Frontal cortex (tissue), 4 donors: Measurements from ENCODE around the gene CCL15. TPM values are rescaled to one million over a fixed set of nuclear protein-coding genes. Genes with fewer than 3 reads are reported as not detected.
"Not testable (repeated sequence)": the region's sequence is repeated elsewhere in the genome, so short reads cannot be mapped to it uniquely, and the experiment has no call there.

Source experiments
- DNase-seq, 2 donors: peaks; one replicate each; pipeline ENCODE4 v3.0.0; 2012; ENCODE audit warnings: low spot score in 2 of 2
- FAIRE-seq: peaks from 2 replicates; lab custom pipeline; 2012; peaks lifted over from hg19 to GRCh38; lab: Jason Lieb, UNC
- total RNA-seq: library from RNA; depleted of rRNA; stranded (reverse); fragments of >200 nt; gene quantifications from one replicate; pipeline ENCODE4 v1.2.3, GENCODE V29; 2014
- donor health status: control.
- donor health status: control.
- donor health status: control.

The CCL15 gene
- total RNA-seq, 1 donor from 2014 or later = not detected

GRCh38 chr17:35998018-35998545 lies 3.3 kb downstream of the CCL15 start:
- DNase-seq (no peak), FAIRE-seq (no peak)

GRCh38 chr17:35995346-35995745 lies 6.0 kb downstream of the CCL15 start:
- DNase-seq, FAIRE-seq: not testable (repeated sequence)

- FAIRE-seq (no peak), DNase-seq (no peak)
Observed at GRCh38 chr17:35991075-35991474, 10.3 kb downstream of the CCL15 start.

GRCh38 chr17:35988164-35988563 lies 13.2 kb downstream of the CCL15 start:
- no peak for FAIRE-seq
- no peak for DNase-seq

- FAIRE-seq (no peak), DNase-seq (no peak)
Observed at GRCh38 chr17:35986643-35987042, 14.7 kb downstream of the CCL15 start, which contains the start of gene CCL14. CCL14 (minus strand) TSS chr17:35986729; CDS start chr17:35986649, 80 bp downstream.

- DNase-seq = no peak
Observed at GRCh38 chr17:35984140-35984539, 17.2 kb downstream of the CCL15 start.

GRCh38 chr17:35982409-35983191 lies 18.8 kb downstream of the CCL15 start:
- no peak for DNase-seq
- FAIRE-seq = no peak

More at GRCh38 chr17:35984140-35984539, 17.2 kb downstream of the CCL15 start:
- FAIRE-seq = no peak

- DNase-seq (no peak), FAIRE-seq (no peak)
Observed at GRCh38 chr17:35981908-35982330, 19.4 kb downstream of the CCL15 start.

- FAIRE-seq = no peak
- DNase-seq = no peak
Observed at GRCh38 chr17:35981246-35981645, 20.1 kb downstream of the CCL15 start, which contains the start of gene CCL16. CCL16 (minus strand) TSS chr17:35981497; CDS start chr17:35981420, 77 bp downstream.

GRCh38 chr17:35978346-35978745 lies 23.0 kb downstream of the CCL15 start:
- FAIRE-seq = no peak
- no peak for DNase-seq

GRCh38 chr17:35977509-35977908 lies 23.8 kb downstream of the CCL15 start:
- no peak for DNase-seq
- FAIRE-seq = no peak

- FAIRE-seq (no peak), DNase-seq (no peak)
Observed at GRCh38 chr17:35973333-35974260, 27.8 kb downstream of the CCL15 start.

GRCh38 chr17:35972945-35973332 lies 28.4 kb downstream of the CCL15 start:
- no peak for FAIRE-seq

GRCh38 chr17:35972535-35972934 lies 28.8 kb downstream of the CCL15 start:
- FAIRE-seq (no peak), DNase-seq (no peak)

More at GRCh38 chr17:35972945-35973332, 28.4 kb downstream of the CCL15 start:
- DNase-seq = no peak

GRCh38 chr17:35972066-35972465 lies 29.3 kb downstream of the CCL15 start:
- no peak for FAIRE-seq
- DNase-seq = no peak

GRCh38 chr17:35969558-35970380 lies 31.6 kb downstream of the CCL15 start:
- DNase-seq = peak; percentile 19 to 61
- no peak for FAIRE-seq

GRCh38 chr17:35968520-35969054 lies 32.8 kb downstream of the CCL15 start:
- FAIRE-seq (no peak), DNase-seq (no peak)

GRCh38 chr17:35965272-35965671 lies 36.1 kb downstream of the CCL15 start:
- no peak for FAIRE-seq
- no peak for DNase-seq

GRCh38 chr17:35963663-35964062 lies 37.7 kb downstream of the CCL15 start:
- no peak for DNase-seq
- FAIRE-seq = no peak
